ENCODE data around the gene TAAR5. TPM values are rescaled to one million over a fixed set of nuclear protein-coding genes. Genes with fewer than 3 reads are reported as not detected.
"Not testable (repeated sequence)": the region's sequence is repeated elsewhere in the genome, so short reads cannot be mapped to it uniquely, and the experiment has no call there.

TAAR5 gene
- total RNA-seq, 4 donors from 2014 or later, result not detected

DNA sequence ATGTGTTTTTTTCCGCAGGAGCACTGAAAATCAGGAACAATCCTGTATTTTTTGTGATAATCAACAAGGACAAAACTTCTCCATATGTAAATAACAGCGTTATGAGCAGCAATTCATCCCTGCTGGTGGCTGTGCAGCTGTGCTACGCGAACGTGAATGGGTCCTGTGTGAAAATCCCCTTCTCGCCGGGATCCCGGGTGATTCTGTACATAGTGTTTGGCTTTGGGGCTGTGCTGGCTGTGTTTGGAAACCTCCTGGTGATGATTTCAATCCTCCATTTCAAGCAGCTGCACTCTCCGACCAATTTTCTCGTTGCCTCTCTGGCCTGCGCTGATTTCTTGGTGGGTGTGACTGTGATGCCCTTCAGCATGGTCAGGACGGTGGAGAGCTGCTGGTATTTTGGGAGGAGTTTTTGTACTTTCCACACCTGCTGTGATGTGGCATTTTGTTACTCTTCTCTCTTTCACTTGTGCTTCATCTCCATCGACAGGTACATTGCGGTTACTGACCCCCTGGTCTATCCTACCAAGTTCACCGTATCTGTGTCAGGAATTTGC, 19.2 kb downstream of the TAAR5 start, which contains the start of gene TAAR6:
TAAR6 (plus strand) TSS at position 102 of the 557 bp plus-strand sequence; CDS start at position 102, 0 bp downstream.
- TF ChIP-seq, protein P1, sequence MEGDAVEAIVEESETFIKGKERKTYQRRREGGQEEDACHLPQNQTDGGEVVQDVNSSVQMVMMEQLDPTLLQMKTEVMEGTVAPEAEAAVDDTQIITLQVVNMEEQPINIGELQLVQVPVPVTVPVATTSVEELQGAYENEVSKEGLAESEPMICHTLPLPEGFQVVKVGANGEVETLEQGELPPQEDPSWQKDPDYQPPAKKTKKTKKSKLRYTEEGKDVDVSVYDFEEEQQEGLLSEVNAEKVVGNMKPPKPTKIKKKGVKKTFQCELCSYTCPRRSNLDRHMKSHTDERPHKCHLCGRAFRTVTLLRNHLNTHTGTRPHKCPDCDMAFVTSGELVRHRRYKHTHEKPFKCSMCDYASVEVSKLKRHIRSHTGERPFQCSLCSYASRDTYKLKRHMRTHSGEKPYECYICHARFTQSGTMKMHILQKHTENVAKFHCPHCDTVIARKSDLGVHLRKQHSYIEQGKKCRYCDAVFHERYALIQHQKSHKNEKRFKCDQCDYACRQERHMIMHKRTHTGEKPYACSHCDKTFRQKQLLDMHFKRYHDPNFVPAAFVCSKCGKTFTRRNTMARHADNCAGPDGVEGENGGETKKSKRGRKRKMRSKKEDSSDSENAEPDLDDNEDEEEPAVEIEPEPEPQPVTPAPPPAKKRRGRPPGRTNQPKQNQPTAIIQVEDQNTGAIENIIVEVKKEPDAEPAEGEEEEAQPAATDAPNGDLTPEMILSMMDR (IDR thresholded peaks at IDR 0.05), result no peak
- no peak for TF ChIP-seq POLR2A (IDR thresholded peaks at IDR 0.05)
- H3K36me3 ChIP-seq, result no peaks in the 10 kb centered on the region
- H3K27ac ChIP-seq, result no peak within 1 kb of the TSS
- no peaks in the 10 kb centered on the region for H3K4me1 ChIP-seq
- no peak for DNase-seq
- intact Hi-C loops (cut with DNase I; ENCODE audit: low total_unique reads), result no loop called here
- H3K4me3 ChIP-seq, result no peak within 1 kb of the TSS
- H3K9me3 ChIP-seq, result no peaks in the 10 kb centered on the region
- H3K27me3 ChIP-seq, result no peaks in the 10 kb centered on the region

DNA sequence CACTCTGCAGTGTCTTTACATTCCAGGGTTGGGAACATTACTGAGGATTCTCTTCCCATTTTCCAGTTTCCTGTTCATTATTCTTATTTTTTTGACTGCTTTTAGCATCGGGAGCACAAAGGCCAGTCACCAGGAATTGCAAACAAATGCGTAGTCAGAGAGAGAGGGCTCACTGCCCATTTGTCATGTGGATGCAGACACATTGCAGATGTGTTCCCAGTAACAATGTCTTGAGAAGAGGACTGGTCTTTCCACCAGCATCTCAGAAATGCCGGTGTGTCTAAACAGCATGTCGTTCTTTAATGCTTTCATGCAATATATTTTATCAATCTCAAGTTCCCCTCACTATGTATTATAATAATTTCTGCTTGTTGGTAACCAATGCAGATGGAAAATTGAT, 20.4 kb downstream of the TAAR5 start:
- intact Hi-C loops (cut with DNase I; ENCODE audit: low total_unique reads), result no loop called here
- no peaks in the 10 kb centered on the region for H3K4me1 ChIP-seq
- no peak for TF ChIP-seq POLR2A (IDR thresholded peaks at IDR 0.05)
- TF ChIP-seq, protein P1 (IDR thresholded peaks at IDR 0.05), result no peak
- no peaks in the 10 kb centered on the region for H3K9me3 ChIP-seq
- no peaks in the 10 kb centered on the region for H3K36me3 ChIP-seq
- no peak for DNase-seq
- no peak overlapping the region for H3K27ac ChIP-seq
- no peak overlapping the region for H3K4me3 ChIP-seq
- H3K27me3 ChIP-seq, result no peaks in the 10 kb centered on the region

DNA sequence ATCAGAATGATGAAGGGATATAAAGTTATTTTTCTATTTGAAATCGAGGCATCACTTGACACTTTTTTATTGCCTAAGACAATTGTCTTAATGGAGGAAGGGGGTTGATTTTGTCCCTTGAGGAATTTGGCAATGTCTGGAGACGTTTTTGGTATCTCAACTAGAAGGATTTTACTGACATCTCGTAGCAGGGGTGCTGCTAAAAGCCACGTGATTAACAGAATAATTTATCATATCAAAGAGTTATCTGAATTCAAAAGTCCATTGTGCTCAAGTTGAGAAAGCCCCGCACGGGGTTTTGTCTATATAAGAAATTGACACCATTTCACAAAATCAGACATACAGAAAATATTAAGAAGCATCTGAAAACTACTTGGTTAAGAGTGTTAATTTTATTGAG, 20.9 kb downstream of the TAAR5 start:
- intact Hi-C loops (cut with DNase I; ENCODE audit: low total_unique reads), result no loop called here
- Histone ChIP-seq H3K4me1 (no peaks in the 10 kb centered on the region), H3K4me3 (no peak overlapping the region), H3K27me3 (no peaks in the 10 kb centered on the region), H3K27ac (no peak overlapping the region), H3K36me3 (no peaks in the 10 kb centered on the region), H3K9me3 (no peaks in the 10 kb centered on the region)
- DNase-seq, result no peak
- no peak for TF ChIP-seq POLR2A (IDR thresholded peaks at IDR 0.05)

DNA sequence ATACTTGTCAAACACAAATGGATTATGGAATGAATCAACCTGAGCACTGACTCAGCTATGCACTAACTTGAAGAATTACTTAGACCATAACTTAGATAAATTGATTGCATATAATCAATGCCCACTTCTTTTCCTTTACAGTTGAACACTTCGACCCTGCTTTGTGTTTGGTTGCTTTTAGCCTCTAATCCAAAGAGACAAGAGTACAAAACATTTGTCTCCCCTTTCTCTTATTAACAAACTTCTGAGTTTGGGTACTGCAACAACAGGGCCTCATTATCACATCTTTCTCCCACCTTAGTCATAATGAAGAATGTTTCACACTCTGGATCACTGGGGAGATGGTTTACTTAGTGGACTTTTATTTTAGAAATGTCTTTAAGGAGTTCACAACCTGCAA, 22.0 kb downstream of the TAAR5 start:
- TF ChIP-seq, protein P1 (IDR thresholded peaks at IDR 0.05), result no peak
- no peak for TF ChIP-seq POLR2A (IDR thresholded peaks at IDR 0.05)

DNA sequence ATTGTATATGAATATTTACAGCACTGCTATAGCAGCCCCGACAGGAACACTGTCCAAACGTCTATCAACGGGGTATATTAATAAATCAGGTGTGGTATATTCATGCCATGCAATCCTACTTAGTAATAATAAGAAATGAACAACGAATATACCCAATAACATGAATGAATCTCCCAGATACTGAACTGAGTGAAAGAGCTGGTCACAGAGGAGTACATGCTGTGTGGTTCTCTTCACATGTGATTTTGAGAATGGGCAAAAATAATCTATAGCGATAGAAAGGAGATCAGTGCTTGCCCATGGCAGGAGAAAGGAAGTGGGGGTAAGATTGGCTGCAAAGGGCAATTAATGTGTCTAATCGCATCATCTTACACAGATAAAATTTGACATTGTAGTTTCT, 23.1 kb downstream of the TAAR5 start:
- DNase-seq, result no peak
- intact Hi-C loops (cut with DNase I; ENCODE audit: low total_unique reads), result no loop called here
- H3K27me3 ChIP-seq, result no peaks in the 10 kb centered on the region
- no peak overlapping the region for H3K27ac ChIP-seq
- no peak overlapping the region for H3K4me3 ChIP-seq
- no peaks in the 10 kb centered on the region for H3K36me3 ChIP-seq
- TF ChIP-seq, protein P1 (IDR thresholded peaks at IDR 0.05), result no peak
- TF ChIP-seq POLR2A (IDR thresholded peaks at IDR 0.05), result no peak
- no peaks in the 10 kb centered on the region for H3K9me3 ChIP-seq
- H3K4me1 ChIP-seq, result no peaks in the 10 kb centered on the region

More for the DNA sequence above, 22.0 kb downstream of the TAAR5 start:
- no peaks in the 10 kb centered on the region for H3K4me1 ChIP-seq
- DNase-seq, result no peak
- H3K9me3 ChIP-seq, result no peaks in the 10 kb centered on the region
- no peak overlapping the region for H3K27ac ChIP-seq
- H3K36me3 ChIP-seq, result no peaks in the 10 kb centered on the region
- no peak overlapping the region for H3K4me3 ChIP-seq
- no peaks in the 10 kb centered on the region for H3K27me3 ChIP-seq
- intact Hi-C loops (cut with DNase I; ENCODE audit: low total_unique reads), result no loop called here

DNA sequence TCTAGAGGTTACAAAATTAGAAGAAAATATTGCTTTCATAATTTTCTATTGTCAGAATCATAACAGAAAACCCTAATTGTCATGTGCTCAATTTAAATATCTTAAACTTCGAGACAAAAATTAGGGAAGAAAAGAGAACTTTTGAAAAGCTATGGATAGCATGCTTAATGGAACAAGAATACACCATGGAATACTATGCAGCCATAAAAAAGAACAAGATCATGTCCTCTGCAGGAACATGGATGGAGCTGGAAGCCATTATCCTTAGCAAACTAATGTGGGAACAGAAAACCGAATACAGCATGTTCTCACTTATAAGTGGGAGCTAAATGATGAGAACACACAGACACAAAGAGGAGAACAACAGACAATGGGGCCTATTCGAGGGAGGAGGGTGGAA, 29.5 kb downstream of the TAAR5 start:
- H3K9me3 ChIP-seq; H3K4me3 ChIP-seq; H3K36me3 ChIP-seq; H3K27ac ChIP-seq; DNase-seq; intact Hi-C loops (cut with DNase I; ENCODE audit: low total_unique reads); H3K27me3 ChIP-seq; H3K4me1 ChIP-seq: not testable (repeated sequence)

Data from uterus (tissue), 4 donors.